Lower lobe of right lung (tissue), 2 donors: ENCODE data around the gene PRDM16. TPM values are rescaled to one million over a fixed set of nuclear protein-coding genes. Genes with fewer than 3 reads are reported as not detected.

Source experiments
- ATAC-seq, 2 donors: fragments of 200-7000 bp; cut with Tn5 transposase; one replicate each; pipeline ENCODE4 v1.9.1; 2020 to 2022; ENCODE audit warnings: mild to moderate bottlenecking in 2 of 2, moderate library complexity in 2 of 2
- DNase-seq: peaks from one replicate; pipeline ENCODE4 v3.0.0-alpha.2; 2020
- H3K27ac ChIP-seq: fragments of 200-600 bp; one replicate; pipeline ENCODE4 v1.8.0; 2022
- H3K27me3 ChIP-seq: fragments of 200-600 bp; one replicate; pipeline ENCODE4 v1.8.0; 2022; ENCODE audit warnings: low read depth
- H3K36me3 ChIP-seq: fragments of 200-600 bp; one replicate; pipeline ENCODE4 v1.8.0; 2022; ENCODE audit warnings: mild to moderate bottlenecking
- H3K4me1 ChIP-seq: fragments of 200-600 bp; one replicate; pipeline ENCODE4 v1.8.0; 2022
- H3K4me3 ChIP-seq: fragments of 200-600 bp; one replicate; pipeline ENCODE4 v1.8.0; 2022; ENCODE audit warnings: mild to moderate bottlenecking
- H3K9me3 ChIP-seq: fragments of 200-600 bp; one replicate; pipeline ENCODE4 v1.8.0; 2022
- intact Hi-C: fragments of 100-400 bp; cut with DNase I; formaldehyde crosslinking; loops from one replicate; pipeline ENCODE4 v1.11.0; 2022
- total RNA-seq: library from RNA; stranded (reverse); fragmentation: NEBNext Ultra II Directional; extraction: Animal tissue kit (Norgen Biotek cat#: 25700); gene quantifications from one replicate; pipeline ENCODE4 v1.2.1, GENCODE V29; 2021
- TF ChIP-seq, protein P1 (sequence below): fragments of 200-600 bp; IDR thresholded peaks from one replicate; pipeline ENCODE4 v1.8.0; 2022; ENCODE audit warnings: antibody characterized with exemption, mild to moderate bottlenecking
- donor health status: DM: no; HTN: yes; CAD: no; lungs with severe emphysema.

The PRDM16 gene
- total RNA-seq, 1 donor from 2014 or later = 19.2 TPM

DNA sequence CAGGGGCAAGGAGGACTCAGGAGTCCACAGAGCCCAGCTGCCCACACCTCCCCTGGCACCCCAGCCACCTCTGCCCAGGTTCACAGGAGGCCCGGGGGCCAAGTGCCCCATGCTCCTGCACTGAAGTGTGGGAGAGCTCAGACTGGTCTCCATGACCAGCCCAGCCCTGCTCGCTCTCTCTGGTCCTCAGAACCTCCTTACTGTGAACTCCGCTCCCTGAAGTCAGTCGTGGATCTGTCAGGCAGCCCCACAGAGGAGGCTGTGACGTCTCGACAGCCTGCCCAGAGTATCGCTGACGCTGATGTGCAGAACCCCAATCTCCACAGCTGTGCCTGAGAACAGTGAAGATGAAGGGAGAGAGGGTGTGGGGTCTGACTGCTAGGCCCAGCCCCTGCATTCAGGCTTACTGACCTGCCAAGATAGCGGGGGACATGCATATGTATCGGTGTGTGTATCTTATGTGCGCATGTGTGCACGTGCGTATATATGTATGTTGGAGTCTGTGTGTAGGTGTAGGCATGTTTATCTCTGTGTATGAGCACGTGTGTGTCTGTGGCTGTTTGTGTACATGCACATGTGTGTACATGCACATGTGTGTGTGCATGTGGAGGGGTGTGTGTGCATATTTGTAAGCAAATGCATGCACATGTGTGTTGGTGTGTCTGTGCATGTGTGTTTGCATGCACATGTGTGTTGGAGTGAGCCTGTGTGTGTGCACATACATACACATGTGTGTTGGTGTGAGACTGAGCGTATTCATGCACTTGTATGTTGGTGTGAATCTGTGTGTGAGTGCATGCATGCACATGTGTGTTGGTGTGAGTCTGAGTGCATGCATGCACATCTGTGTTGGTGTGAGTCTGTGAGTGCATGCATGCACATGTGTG, 267.0 kb downstream of the PRDM16 start:
- ATAC-seq = no peak
- H3K36me3 ChIP-seq = no peaks in the 10 kb centered on the region
- no peaks in the 10 kb centered on the region for H3K4me1 ChIP-seq
- TF ChIP-seq, protein P1, sequence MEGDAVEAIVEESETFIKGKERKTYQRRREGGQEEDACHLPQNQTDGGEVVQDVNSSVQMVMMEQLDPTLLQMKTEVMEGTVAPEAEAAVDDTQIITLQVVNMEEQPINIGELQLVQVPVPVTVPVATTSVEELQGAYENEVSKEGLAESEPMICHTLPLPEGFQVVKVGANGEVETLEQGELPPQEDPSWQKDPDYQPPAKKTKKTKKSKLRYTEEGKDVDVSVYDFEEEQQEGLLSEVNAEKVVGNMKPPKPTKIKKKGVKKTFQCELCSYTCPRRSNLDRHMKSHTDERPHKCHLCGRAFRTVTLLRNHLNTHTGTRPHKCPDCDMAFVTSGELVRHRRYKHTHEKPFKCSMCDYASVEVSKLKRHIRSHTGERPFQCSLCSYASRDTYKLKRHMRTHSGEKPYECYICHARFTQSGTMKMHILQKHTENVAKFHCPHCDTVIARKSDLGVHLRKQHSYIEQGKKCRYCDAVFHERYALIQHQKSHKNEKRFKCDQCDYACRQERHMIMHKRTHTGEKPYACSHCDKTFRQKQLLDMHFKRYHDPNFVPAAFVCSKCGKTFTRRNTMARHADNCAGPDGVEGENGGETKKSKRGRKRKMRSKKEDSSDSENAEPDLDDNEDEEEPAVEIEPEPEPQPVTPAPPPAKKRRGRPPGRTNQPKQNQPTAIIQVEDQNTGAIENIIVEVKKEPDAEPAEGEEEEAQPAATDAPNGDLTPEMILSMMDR = no peak
- peaks cover 5% of the 10 kb centered on the region for H3K27me3 ChIP-seq
- H3K27ac ChIP-seq = no peak overlapping the region
- intact Hi-C loops = no loop called here
- DNase-seq = no peak
- H3K9me3 ChIP-seq = no peaks in the 10 kb centered on the region
- no peak overlapping the region for H3K4me3 ChIP-seq

DNA sequence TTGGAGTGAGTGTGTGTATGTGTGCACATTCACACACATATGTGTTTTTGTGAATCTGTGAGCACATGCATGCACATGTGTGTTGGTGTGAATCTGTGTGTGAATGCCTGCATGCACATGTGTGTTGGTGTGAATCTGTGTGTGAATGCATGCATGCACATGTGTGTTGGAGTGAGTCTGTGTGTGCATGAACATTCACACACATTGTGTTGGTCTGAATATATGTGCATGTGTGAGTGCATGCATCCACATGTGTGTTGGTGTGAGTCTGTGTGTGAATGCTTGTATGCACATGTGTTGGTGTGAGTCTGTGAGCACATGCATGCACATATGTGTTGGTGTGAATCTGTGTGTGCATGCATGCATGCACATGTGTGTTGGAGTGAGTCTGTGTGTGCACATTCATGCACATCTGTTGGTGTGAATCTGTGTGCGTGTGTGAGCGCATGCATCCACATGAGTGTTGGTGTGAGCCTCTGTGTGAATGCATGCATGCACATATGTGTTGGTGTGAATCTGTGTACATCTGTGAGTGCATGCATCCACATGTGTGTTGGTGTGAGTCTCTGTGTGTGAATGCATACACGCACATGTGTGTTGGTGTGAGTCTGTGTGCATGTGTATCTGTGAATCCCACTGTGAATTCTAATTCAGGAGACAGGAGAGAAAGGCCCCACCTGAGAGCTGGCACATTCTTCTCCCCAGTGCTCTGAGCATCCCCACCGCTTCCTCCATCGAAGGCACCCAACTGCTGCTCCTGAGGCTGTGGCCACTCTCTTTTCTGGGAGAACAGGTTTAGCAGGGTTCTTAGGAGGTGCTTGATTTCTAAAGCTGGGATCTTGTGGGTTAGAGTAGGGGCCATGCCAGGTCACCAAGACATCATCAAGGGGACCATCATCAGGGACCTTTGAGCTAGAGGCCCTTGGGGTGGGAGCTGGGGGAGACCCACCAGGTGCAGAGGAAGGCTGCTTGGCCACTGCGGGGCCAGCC, 267.9 kb downstream of the PRDM16 start:
- intact Hi-C loops = no loop called here
- Histone ChIP-seq H3K27ac (no peak overlapping the region), H3K4me1 (no peaks in the 10 kb centered on the region), H3K27me3 (peaks cover 5% of the 10 kb centered on the region), H3K36me3 (no peaks in the 10 kb centered on the region), H3K9me3 (no peaks in the 10 kb centered on the region), H3K4me3 (no peak overlapping the region)
- TF ChIP-seq, protein P1 = no peak
- ATAC-seq (peak; percentile 74 to 77), DNase-seq (no peak)

DNA sequence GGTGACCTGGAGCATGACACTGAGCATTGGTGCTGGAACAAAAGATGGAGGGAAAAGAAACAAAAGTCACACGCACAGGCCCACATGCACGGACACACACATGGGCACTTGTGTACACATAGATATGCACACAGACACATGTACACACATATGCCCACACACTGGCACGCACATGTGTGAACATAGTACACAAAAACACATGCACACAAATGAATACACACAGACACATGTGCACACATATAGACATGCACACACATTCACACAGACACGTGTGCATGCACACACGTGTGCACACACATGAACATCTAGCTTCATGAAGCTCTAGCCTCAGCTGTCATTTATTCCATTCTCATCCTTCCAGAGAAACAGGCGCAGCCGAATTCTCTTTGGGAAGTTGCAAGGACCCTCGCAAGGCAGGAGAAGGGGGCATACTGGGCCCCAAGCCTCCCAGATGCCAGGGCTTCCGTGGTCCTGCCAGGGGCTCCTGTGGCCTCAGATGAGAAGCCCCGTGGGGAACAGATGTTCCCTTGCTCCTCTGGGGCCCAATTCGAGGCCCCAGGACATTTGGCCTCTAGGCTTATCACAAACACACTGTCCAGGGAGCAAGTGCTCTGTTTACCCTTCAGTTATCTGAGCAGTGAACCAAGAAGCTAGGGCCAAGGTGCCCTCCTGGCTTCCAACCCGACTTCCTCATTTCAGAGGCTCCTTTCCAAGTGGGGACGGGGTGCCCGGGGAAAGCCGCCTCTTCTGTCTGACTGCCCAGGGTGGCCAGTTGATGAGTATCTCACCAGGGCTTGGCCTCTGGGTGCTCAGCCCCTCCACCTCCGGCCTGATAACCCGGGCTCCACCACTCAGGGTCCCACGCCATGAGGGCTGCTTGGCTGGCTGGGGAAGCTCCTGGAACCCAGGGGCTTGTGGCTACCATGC, 269.1 kb downstream of the PRDM16 start:
- Histone ChIP-seq H3K27ac (no peak overlapping the region), H3K4me3 (no peak overlapping the region), H3K9me3 (no peaks in the 10 kb centered on the region), H3K36me3 (no peaks in the 10 kb centered on the region), H3K27me3 (peaks cover 5% of the 10 kb centered on the region), H3K4me1 (no peaks in the 10 kb centered on the region)
- ATAC-seq = no peak
- intact Hi-C loops = no loop called here
- TF ChIP-seq, protein P1 = no peak
- DNase-seq = no peak

DNA sequence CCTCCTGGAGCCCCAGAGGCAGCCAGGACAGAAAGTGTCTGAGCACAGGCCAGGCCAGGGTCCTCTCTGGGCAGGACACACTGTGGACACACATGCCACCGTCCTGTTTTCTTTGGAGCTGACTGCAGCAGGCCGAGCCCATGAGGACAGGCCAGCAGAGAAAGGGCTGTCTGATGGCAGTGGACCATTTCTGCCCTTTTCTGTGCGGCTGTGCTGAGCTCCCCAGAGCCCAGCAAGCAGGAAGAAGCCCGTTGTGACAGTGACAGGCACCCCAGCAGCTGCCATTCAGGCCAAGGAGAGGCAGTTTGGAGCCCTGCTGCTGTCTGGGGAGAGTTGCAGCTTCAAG, 269.7 kb downstream of the PRDM16 start:
- Histone ChIP-seq H3K4me3 (no peak overlapping the region), H3K9me3 (peaks cover 4% of the 10 kb centered on the region), H3K27ac (no peak overlapping the region), H3K4me1 (no peaks in the 10 kb centered on the region), H3K36me3 (no peaks in the 10 kb centered on the region), H3K27me3 (peaks cover 5% of the 10 kb centered on the region)
- intact Hi-C loops = no loop called here
- DNase-seq = no peak
- ATAC-seq = no peak
- TF ChIP-seq, protein P1 = no peak

DNA sequence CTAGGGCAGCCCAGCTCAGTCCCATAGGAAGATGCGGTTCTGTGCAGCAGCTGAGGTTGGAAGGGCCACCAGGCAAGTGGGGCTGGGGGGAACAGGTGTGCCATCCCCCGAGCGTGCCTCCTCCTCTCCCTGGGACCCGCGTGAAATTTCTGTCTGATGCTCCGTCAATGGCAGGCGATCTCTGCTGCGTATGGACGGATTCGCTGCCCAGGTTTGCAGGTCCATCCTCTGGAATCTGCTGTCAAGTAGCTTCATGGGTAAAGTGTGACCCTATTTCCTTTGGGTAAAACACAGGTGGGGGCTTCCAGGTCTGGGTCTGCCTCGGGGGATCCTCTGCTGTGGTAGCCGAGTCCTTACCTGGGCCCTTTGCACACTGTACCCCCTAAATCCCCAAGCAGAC, 270.9 kb downstream of the PRDM16 start:
- TF ChIP-seq, protein P1 = no peak
- DNase-seq (no peak), ATAC-seq (no peak)
- no peaks in the 10 kb centered on the region for H3K4me1 ChIP-seq
- peaks cover under 1% of the 10 kb centered on the region for H3K27me3 ChIP-seq
- intact Hi-C loops = no loop called here
- H3K4me3 ChIP-seq = no peak overlapping the region
- H3K9me3 ChIP-seq = peaks cover 14% of the 10 kb centered on the region
- H3K27ac ChIP-seq = no peak overlapping the region
- no peaks in the 10 kb centered on the region for H3K36me3 ChIP-seq
